Caco-2 (cell line): ENCODE measurements around the gene RNF214. TPM values are rescaled to one million over a fixed set of nuclear protein-coding genes. Genes with fewer than 3 reads are reported as not detected.

Experiments
- BruUV-seq: library from RNA; stranded (reverse); fragments of 400-500 nt; replicated peaks from 2 replicates; lab custom pipeline; 2021; lab: Mats Ljungman, UMichigan
- CTCF ChIA-PET: fragments of 300-600 bp; sonication (Branson Sonifier 250); formaldehyde crosslinking; loops from one replicate; lab custom pipeline; 2022; ENCODE audit warnings: antibody characterized with exemption; lab: Charles Lee
- POLR2A ChIA-PET: fragments of 300-600 bp; sonication (Branson Sonifier 250); formaldehyde crosslinking; loops from one replicate; lab custom pipeline; 2022; ENCODE audit warnings: antibody characterized with exemption; lab: Charles Lee
- DNase-seq, 2 experiments: peaks; one replicate each; pipeline versions ENCODE4 v3.0.0 to v3.0.0-alpha.2; 2020 to 2022
- H3K27me3 ChIP-seq: replicated peaks from 2 replicates; pipeline ENCODE4 v1.6.0; 2011; ENCODE audit warnings: low read length; ENCODE audit not compliant: control insufficient read depth, insufficient read depth
- H3K36me3 ChIP-seq: 2 replicates; pipeline ENCODE4 v1.5.1; 2011; ENCODE audit warnings: low read length; ENCODE audit not compliant: control insufficient read depth, insufficient read depth
- H3K4me1 ChIP-seq: fragments of 250-450 bp; sonication (Bioruptor Pico); 2 replicates; pipeline ENCODE4 v1.5.1; 2020; ENCODE audit warnings: mild to moderate bottlenecking
- H3K4me3 ChIP-seq: 2 replicates; pipeline ENCODE4 v1.5.1; 2011; ENCODE audit warnings: low read depth, mild to moderate bottlenecking, control low read depth, low read length
- H3K9me3 ChIP-seq: fragments of 250-450 bp; sonication (Bioruptor Pico); 2 replicates; pipeline ENCODE4 v1.5.1; 2020; ENCODE audit warnings: mild to moderate bottlenecking, moderate library complexity
- H3K27ac Mint-ChIP-seq: one replicate; pipeline ENCODE4 v1.8.0; 2022; ENCODE audit warnings: mixed read lengths; ENCODE audit not compliant: unreplicated experiment
- H3K27me3 Mint-ChIP-seq: one replicate; pipeline ENCODE4 v1.8.0; 2022; ENCODE audit warnings: mixed read lengths; ENCODE audit not compliant: insufficient read depth, unreplicated experiment
- H3K36me3 Mint-ChIP-seq: one replicate; pipeline ENCODE4 v1.8.0; 2022; ENCODE audit warnings: mild to moderate bottlenecking, mixed read lengths; ENCODE audit not compliant: insufficient read depth, unreplicated experiment
- H3K4me1 Mint-ChIP-seq: one replicate; pipeline ENCODE4 v1.8.0; 2022; ENCODE audit warnings: low read depth, mixed read lengths; ENCODE audit not compliant: unreplicated experiment
- H3K4me3 Mint-ChIP-seq: one replicate; pipeline ENCODE4 v1.8.0; 2022; ENCODE audit warnings: mild to moderate bottlenecking, moderate library complexity, mixed read lengths; ENCODE audit not compliant: unreplicated experiment
- H3K9me3 Mint-ChIP-seq: one replicate; pipeline ENCODE4 v1.8.0; 2022; ENCODE audit warnings: mixed read lengths; ENCODE audit not compliant: unreplicated experiment
- CTCF ChIP-seq, 2 experiments: fragments of 200-600 bp in 1 of 2; IDR thresholded peaks; 1 replicate in 1 of 2; 2 replicates in 1 of 2; pipeline versions ENCODE4 v1.5.1 to v1.8.0; 2011 to 2022; ENCODE audit warnings: antibody characterized with exemption in 1 of 2, control low read depth in 1 of 2, inconsistent platforms in 1 of 2, low read depth in 1 of 2, low read length in 1 of 2, mild to moderate bottlenecking in 1 of 2, moderate library complexity in 1 of 2; ENCODE audit not compliant: insufficient read depth in 1 of 2, severe bottlenecking in 1 of 2, unreplicated experiment in 1 of 2
- intact Hi-C: fragments of 100-400 bp; cut with micrococcal nuclease; formaldehyde crosslinking; loops from one replicate; pipeline ENCODE4 v1.10.0; 2022; ENCODE audit not compliant: unreplicated experiment
- total RNA-seq: library from RNA; stranded (reverse); gene quantifications from 2 replicates; pipeline ENCODE4 v1.2.3, GENCODE V29; 2022

Gene RNF214
- total RNA-seq, 1 experiment from 2014 or later, result 55.8 TPM

GRCh38 chr11:117187428-117187798 lies 45.1 kb upstream of the RNF214 start:
- Mint-ChIP-seq H3K9me3 (no peaks in the 10 kb centered on the region), H3K4me1 (peaks cover 11% of the 10 kb centered on the region), H3K27ac (no peak overlapping the region), H3K4me3 (no peak overlapping the region), H3K27me3 (no peaks in the 10 kb centered on the region), H3K36me3 (peaks cover 19% of the 10 kb centered on the region)
- Histone ChIP-seq H3K9me3 (no peaks in the 10 kb centered on the region), H3K4me1 (peaks cover 12% of the 10 kb centered on the region), H3K27me3 (no peaks in the 10 kb centered on the region), H3K36me3 (peaks cover 12% of the 10 kb centered on the region), H3K4me3 (no peak overlapping the region)
- no TSS peak for BruUV-seq
- TF ChIP-seq CTCF (IDR thresholded peaks at IDR 0.05; ENCODE audit: insufficient read depth in 1 of 2, low read depth in 1 of 2, low read length in 1 of 2, severe bottlenecking in 1 of 2, unreplicated experiment in 1 of 2), result no peak
- intact Hi-C loops, result no loop called here
- no peak for DNase-seq
- CTCF ChIA-PET, result no interaction called here
- POLR2A ChIA-PET, result no interaction called here

- BruUV-seq, result no TSS peak
- no peaks in the 10 kb centered on the region for H3K9me3 Mint-ChIP-seq
- no peak for DNase-seq
- CTCF ChIA-PET, result no interaction called here
- intact Hi-C loops, result no loop called here
- Histone ChIP-seq H3K36me3 (peaks cover 11% of the 10 kb centered on the region), H3K4me3 (no peak overlapping the region), H3K9me3 (no peaks in the 10 kb centered on the region), H3K4me1 (peaks cover 12% of the 10 kb centered on the region), H3K27me3 (no peaks in the 10 kb centered on the region)
- H3K36me3 Mint-ChIP-seq, result peaks cover 19% of the 10 kb centered on the region
- H3K4me3 Mint-ChIP-seq, result no peak overlapping the region
- H3K27me3 Mint-ChIP-seq, result no peaks in the 10 kb centered on the region
- H3K4me1 Mint-ChIP-seq, result peaks cover 11% of the 10 kb centered on the region
- TF ChIP-seq CTCF (IDR thresholded peaks at IDR 0.05; ENCODE audit: insufficient read depth in 1 of 2, low read depth in 1 of 2, low read length in 1 of 2, severe bottlenecking in 1 of 2, unreplicated experiment in 1 of 2), result no peak
- no peak overlapping the region for H3K27ac Mint-ChIP-seq
- POLR2A ChIA-PET, result no interaction called here
These were observed 44.5 kb upstream of the RNF214 start for GRCh38 chr11:117187799-117188481.

GRCh38 chr11:117188620-117189081 lies 43.8 kb upstream of the RNF214 start:
- DNase-seq, result peak in 1 of 2 experiments; percentile 37
- intact Hi-C loops, result no loop called here
- no peaks in the 10 kb centered on the region for H3K9me3 ChIP-seq
- Mint-ChIP-seq H3K27ac (no peak overlapping the region), H3K4me3 (no peak overlapping the region), H3K27me3 (no peaks in the 10 kb centered on the region), H3K36me3 (peaks cover 22% of the 10 kb centered on the region), H3K9me3 (no peaks in the 10 kb centered on the region), H3K4me1 (peaks cover 11% of the 10 kb centered on the region)
- H3K4me3 ChIP-seq, result no peak overlapping the region
- no peaks in the 10 kb centered on the region for H3K27me3 ChIP-seq
- peaks cover 12% of the 10 kb centered on the region for H3K4me1 ChIP-seq
- H3K36me3 ChIP-seq, result peaks cover 11% of the 10 kb centered on the region
- ChIA-PET CTCF (no interaction called here), POLR2A (no interaction called here)
- BruUV-seq, result no TSS peak
- no peak for TF ChIP-seq CTCF (IDR thresholded peaks at IDR 0.05; ENCODE audit: insufficient read depth in 1 of 2, low read depth in 1 of 2, low read length in 1 of 2, severe bottlenecking in 1 of 2, unreplicated experiment in 1 of 2)
